ENCODE measurements around the gene MCCD1. TPM values are rescaled to one million over a fixed set of nuclear protein-coding genes. Genes with fewer than 3 reads are reported as not detected.
A peak's percentile ranks its signal among the peaks of the same experiment; 100 is the strongest.

MCCD1 gene
- total RNA-seq, 1 experiment from 2014 or later = not detected

DNA sequence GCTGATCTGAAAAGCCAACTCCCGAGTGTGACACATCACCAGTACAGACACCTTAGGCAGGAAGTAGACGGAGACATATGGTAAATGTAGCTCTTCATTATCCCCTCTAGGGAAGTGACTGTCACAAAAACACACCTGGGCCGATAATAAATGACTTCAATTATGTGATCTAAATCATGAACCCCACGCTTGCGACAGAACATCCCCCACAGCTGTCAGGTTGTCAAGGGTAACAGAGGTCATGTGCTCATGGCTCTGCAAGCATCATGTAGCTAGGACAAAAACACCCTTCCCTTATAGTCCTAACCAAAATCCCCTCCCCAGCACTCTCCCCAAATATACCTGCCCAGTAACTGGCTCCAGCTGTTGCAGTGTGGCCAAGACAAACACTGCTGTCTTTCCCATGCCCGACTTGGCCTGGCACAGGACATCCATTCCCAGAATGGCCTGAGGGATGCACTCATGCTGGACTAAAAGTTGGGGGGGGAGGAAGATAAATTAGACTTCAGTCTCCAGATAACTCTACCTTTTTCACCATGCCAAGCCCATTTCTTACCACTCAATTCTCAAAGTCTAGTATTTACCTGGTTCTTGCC, 10.1 kb downstream of the MCCD1 start:
- Mint-ChIP-seq H3K27me3 (ENCODE audit: insufficient read depth, unreplicated experiment) (no peaks in the 10 kb centered on the region), H3K36me3 (ENCODE audit: insufficient read depth, unreplicated experiment) (peaks cover 84% of the 10 kb centered on the region), H3K4me1 (ENCODE audit: low read depth, unreplicated experiment) (peaks cover 16% of the 10 kb centered on the region), H3K4me3 (ENCODE audit: unreplicated experiment) (no peak overlapping the region), H3K27ac (ENCODE audit: unreplicated experiment) (peak overlapping the region; percentile 27), H3K9me3 (ENCODE audit: unreplicated experiment) (no peaks in the 10 kb centered on the region)
- Histone ChIP-seq H3K27me3 (replicated peaks; ENCODE audit: control insufficient read depth, insufficient read depth, low read length) (no peaks in the 10 kb centered on the region), H3K4me1 (no peaks in the 10 kb centered on the region; the same call in 1 of the 2 replicates), H3K36me3 (ENCODE audit: control insufficient read depth, insufficient read depth, low read length) (peaks cover 9% of the 10 kb centered on the region), H3K9me3 (no peaks in the 10 kb centered on the region), H3K4me3 (ENCODE audit: low read depth, low read length) (no peak overlapping the region)
- intact Hi-C loops (cut with micrococcal nuclease; ENCODE audit: unreplicated experiment) = no loop called here
- POLR2A ChIA-PET = no interaction called here
- no peak for TF ChIP-seq CTCF (IDR thresholded peaks at IDR 0.05; ENCODE audit: insufficient read depth in 1 of 2, low read depth in 1 of 2, low read length in 1 of 2, severe bottlenecking in 1 of 2, unreplicated experiment in 1 of 2)
- no TSS peak for BruUV-seq (replicated peaks)
- no peak for DNase-seq
- CTCF ChIA-PET = no interaction called here

DNA sequence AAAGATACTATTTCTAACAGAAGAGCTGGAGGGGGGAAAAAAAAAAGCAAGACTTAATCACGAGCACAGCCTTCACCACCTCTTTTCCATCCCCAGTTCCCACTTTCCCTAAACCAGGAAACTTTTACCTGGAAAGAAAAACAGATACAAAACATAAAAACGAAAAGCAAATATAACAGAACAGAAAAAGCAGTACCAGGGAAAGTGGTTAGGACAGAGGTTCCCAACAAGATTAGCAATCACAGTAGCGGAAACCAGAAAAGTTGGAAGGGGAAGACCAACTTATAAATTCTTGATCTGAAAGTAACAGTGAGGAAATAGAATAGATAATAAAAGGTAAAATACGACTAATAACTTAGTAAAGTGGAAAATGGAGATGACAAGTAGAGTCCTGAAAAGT, 11.9 kb downstream of the MCCD1 start:
- peaks cover 4% of the 10 kb centered on the region for H3K36me3 ChIP-seq (ENCODE audit: control insufficient read depth, insufficient read depth, low read length)
- peak overlapping the region; percentile 67 for H3K4me3 ChIP-seq (ENCODE audit: low read depth, low read length)
- no peaks in the 10 kb centered on the region for H3K9me3 ChIP-seq
- DNase-seq = no peak
- intact Hi-C loops (cut with micrococcal nuclease; ENCODE audit: unreplicated experiment) = no loop called here
- Mint-ChIP-seq H3K36me3 (ENCODE audit: insufficient read depth, unreplicated experiment) (peaks cover 66% of the 10 kb centered on the region), H3K4me3 (ENCODE audit: unreplicated experiment) (peak overlapping the region; percentile 73), H3K9me3 (ENCODE audit: unreplicated experiment) (no peaks in the 10 kb centered on the region), H3K27ac (ENCODE audit: unreplicated experiment) (peak overlapping the region; percentile 91), H3K4me1 (ENCODE audit: low read depth, unreplicated experiment) (peaks cover 16% of the 10 kb centered on the region), H3K27me3 (ENCODE audit: insufficient read depth, unreplicated experiment) (no peaks in the 10 kb centered on the region)
- no TSS peak for BruUV-seq (replicated peaks)
- ChIA-PET POLR2A (interaction anchor here (1.8 kb wide), 1 partner anchor 12 kb away, joined by 13 read pairs; the partner anchor contains the start of gene MCCD1), CTCF (interaction anchor here (1.4 kb wide), 1 partner anchor 62 kb away, joined by 3 read pairs; no protein-coding TSS in a partner anchor)
- H3K4me1 ChIP-seq = no peaks in the 10 kb centered on the region; the same call in 1 of the 2 replicates
- no peaks in the 10 kb centered on the region for H3K27me3 ChIP-seq (replicated peaks; ENCODE audit: control insufficient read depth, insufficient read depth, low read length)
- no peak for TF ChIP-seq CTCF (IDR thresholded peaks at IDR 0.05; ENCODE audit: insufficient read depth in 1 of 2, low read depth in 1 of 2, low read length in 1 of 2, severe bottlenecking in 1 of 2, unreplicated experiment in 1 of 2)

DNA sequence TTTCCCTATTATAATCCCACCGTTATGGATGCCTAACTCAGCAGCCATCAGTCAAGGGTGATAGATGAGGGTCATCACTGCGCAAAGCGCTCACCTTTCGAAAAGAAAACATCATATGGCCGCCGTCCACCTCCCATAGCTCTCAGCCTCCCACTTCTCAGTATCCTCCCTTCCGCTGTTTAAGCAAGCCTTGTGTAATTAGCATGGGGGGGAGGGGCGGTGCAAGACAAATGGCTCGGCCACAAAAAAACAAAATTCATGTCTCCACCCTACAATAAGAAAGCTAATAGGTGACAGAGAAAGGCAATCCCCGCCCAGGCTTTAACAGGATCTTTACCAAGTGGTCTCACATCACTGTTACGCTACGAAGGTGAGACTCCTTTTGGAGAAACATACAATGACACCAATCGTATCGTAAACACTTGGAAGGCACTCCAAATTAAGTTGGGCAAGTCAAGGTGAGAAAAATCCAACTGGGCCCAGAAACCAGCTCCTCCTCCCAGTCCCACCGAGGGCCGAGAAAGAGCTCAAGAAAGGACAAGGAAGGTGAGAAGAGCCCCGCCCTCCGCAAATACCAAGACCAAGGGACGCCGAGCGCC, 12.4 kb downstream of the MCCD1 start:
- peaks cover 66% of the 10 kb centered on the region for H3K36me3 Mint-ChIP-seq (ENCODE audit: insufficient read depth, unreplicated experiment)
- intact Hi-C loops (cut with micrococcal nuclease; ENCODE audit: unreplicated experiment) = no loop called here
- no peaks in the 10 kb centered on the region for H3K27me3 ChIP-seq (replicated peaks; ENCODE audit: control insufficient read depth, insufficient read depth, low read length)
- CTCF ChIA-PET = interaction anchor here (1.4 to 2.4 kb wide), 2 partner anchors 57 to 63 kb away, joined by 3 to 6 read pairs; no protein-coding TSS in a partner anchor
- H3K4me1 Mint-ChIP-seq (ENCODE audit: low read depth, unreplicated experiment) = peaks cover 16% of the 10 kb centered on the region
- H3K9me3 Mint-ChIP-seq (ENCODE audit: unreplicated experiment) = no peaks in the 10 kb centered on the region
- no peaks in the 10 kb centered on the region for H3K27me3 Mint-ChIP-seq (ENCODE audit: insufficient read depth, unreplicated experiment)
- TSS peak; percentile 63 for BruUV-seq (replicated peaks)
- peak overlapping the region; percentile 67 for H3K4me3 ChIP-seq (ENCODE audit: low read depth, low read length)
- H3K36me3 ChIP-seq (ENCODE audit: control insufficient read depth, insufficient read depth, low read length) = peaks cover 4% of the 10 kb centered on the region
- DNase-seq = peak in 1 of 2 experiments; percentile 46
- H3K9me3 ChIP-seq = no peaks in the 10 kb centered on the region
- H3K27ac Mint-ChIP-seq (ENCODE audit: unreplicated experiment) = peak overlapping the region; percentile 91
- H3K4me3 Mint-ChIP-seq (ENCODE audit: unreplicated experiment) = peak overlapping the region; percentile 73
- POLR2A ChIA-PET = interaction anchor here (0.8 to 1.8 kb wide), 13 partner anchors 10 to 383 kb away, joined by 3 to 13 read pairs (median 5); partner anchors contain the start of genes APOM, C6orf47, GPANK1 and LSM2
- no peaks in the 10 kb centered on the region; the same call in 1 of the 2 replicates for H3K4me1 ChIP-seq
- TF ChIP-seq CTCF (IDR thresholded peaks at IDR 0.05; ENCODE audit: insufficient read depth in 1 of 2, low read depth in 1 of 2, low read length in 1 of 2, severe bottlenecking in 1 of 2, unreplicated experiment in 1 of 2) = no peak
